ENCODE results near the gene AK3. TPM values are rescaled to one million over a fixed set of nuclear protein-coding genes. Genes with fewer than 3 reads are reported as not detected.

AK3 gene
- polyA plus RNA-seq, 2 donors: 36.0 to 39.0 TPM

DNA sequence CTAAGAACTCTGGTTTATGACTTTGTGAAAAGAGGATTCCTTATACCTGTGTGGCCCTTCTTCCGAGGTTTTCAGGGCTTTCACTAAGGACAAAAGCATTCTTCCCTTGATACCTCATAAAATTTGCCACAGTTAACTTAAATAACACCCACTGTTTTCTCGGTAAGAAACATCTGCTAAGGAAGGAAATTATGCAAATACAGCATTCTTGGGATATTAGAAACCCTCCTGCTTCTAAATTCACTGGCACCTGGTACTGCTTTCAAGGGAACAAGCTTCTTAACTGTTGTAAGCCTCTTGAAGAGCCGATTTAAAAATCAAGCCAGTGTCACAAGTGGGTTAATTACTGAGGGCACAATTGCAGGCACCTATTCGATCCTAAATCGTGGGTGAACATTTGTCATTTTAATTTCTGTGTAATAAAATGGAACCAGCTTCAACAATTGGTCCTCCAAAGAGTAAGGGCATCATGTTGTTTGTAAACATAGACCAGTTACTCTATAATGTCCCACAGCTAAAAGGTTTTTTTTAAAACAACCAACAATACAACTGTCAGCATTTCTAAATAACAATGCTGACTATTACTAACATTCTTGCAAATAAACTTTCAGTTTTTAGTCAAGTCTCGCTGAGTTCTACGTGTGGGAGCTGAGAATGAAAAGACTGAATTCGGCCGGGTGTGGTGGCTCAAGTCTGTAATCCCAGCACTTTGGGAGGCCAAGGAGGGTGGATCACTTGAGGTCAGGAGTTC lies 26.6 kb downstream of the AK3 start:
- H3K4me1 ChIP-seq (ENCODE audit: control insufficient read depth in 2 of 2, insufficient read depth in 2 of 2, low read length in 1 of 2): no peaks in the 10 kb centered on the region
- peaks cover 14 to 22% of the 10 kb centered on the region in 2 donors for H3K36me3 ChIP-seq (ENCODE audit: control insufficient read depth in 2 of 2, insufficient read depth in 2 of 2, low read length in 1 of 2)
- no peak overlapping the region for H3K4me3 ChIP-seq (ENCODE audit: low read depth in 1 of 2, low read length in 2 of 2)
- no peak overlapping the region for H3K27ac ChIP-seq (ENCODE audit: low read depth in 2 of 2, low read length in 1 of 2)
- H3K27me3 ChIP-seq (ENCODE audit: control insufficient read depth in 1 of 2, insufficient read depth in 2 of 2, low read length in 2 of 2): no peaks in the 10 kb centered on the region
- WGBS, 2 donors: 89 to 90% methylated on average over 9 of the region's 9 CpGs
- no peaks in the 10 kb centered on the region for H3K9me3 ChIP-seq (ENCODE audit: control insufficient read depth in 2 of 2, insufficient read depth in 1 of 2, low read depth in 1 of 2, low read length in 1 of 2)

DNA sequence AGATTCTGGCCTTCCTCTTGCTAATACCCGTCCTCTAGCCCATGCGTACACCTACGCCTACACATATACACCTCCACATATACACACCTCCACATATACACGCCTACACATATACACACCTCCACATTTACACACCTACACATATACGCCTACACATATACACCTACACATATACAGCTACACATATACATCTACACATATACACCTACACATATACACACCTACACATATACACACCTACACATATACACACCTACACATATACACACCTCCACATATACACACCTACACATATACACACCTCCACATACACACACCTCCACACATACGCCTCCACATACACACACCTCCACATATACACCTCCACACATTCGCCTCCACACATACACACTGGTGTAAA lies 27.2 kb downstream of the AK3 start:
- H3K4me3 ChIP-seq (ENCODE audit: low read depth in 1 of 2, low read length in 2 of 2): no peak overlapping the region
- peaks cover 14 to 19% of the 10 kb centered on the region in 2 donors for H3K36me3 ChIP-seq (ENCODE audit: control insufficient read depth in 2 of 2, insufficient read depth in 2 of 2, low read length in 1 of 2)
- no peaks in the 10 kb centered on the region for H3K27me3 ChIP-seq (ENCODE audit: control insufficient read depth in 1 of 2, insufficient read depth in 2 of 2, low read length in 2 of 2)
- 57 to 77% methylated on average over 7 of the region's 7 CpGs for WGBS, 2 donors
- no peaks in the 10 kb centered on the region for H3K9me3 ChIP-seq (ENCODE audit: control insufficient read depth in 2 of 2, insufficient read depth in 1 of 2, low read depth in 1 of 2, low read length in 1 of 2)
- no peak overlapping the region for H3K27ac ChIP-seq (ENCODE audit: low read depth in 2 of 2, low read length in 1 of 2)
- H3K4me1 ChIP-seq (ENCODE audit: control insufficient read depth in 2 of 2, insufficient read depth in 2 of 2, low read length in 1 of 2): no peaks in the 10 kb centered on the region

DNA sequence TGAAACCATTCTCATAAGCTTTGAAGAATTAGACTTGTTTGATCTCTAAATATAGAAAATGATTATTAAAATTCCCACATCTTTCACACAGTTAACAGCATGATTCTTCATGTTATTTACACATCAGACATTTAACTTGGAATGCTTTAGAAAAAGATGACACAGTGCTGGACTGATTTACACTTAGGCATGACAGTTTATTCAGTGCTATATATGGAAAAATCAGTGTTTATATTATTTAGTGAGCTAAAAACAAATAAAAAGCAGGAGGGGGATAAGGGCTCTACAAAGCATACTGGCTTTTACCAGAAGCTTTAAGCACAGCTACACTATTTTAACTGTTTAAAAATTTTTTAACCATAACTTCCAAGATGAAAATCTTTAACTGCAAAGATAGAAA lies 31.6 kb downstream of the AK3 start:
- Histone ChIP-seq H3K27ac (ENCODE audit: low read depth in 2 of 2, low read length in 1 of 2) (no peak overlapping the region), H3K4me1 (ENCODE audit: control insufficient read depth in 2 of 2, insufficient read depth in 2 of 2, low read length in 1 of 2) (no peaks in the 10 kb centered on the region), H3K36me3 (ENCODE audit: control insufficient read depth in 2 of 2, insufficient read depth in 2 of 2, low read length in 1 of 2) (no peaks in the 10 kb centered on the region), H3K4me3 (ENCODE audit: low read depth in 1 of 2, low read length in 2 of 2) (no peak overlapping the region), H3K27me3 (ENCODE audit: control insufficient read depth in 1 of 2, insufficient read depth in 2 of 2, low read length in 2 of 2) (no peaks in the 10 kb centered on the region), H3K9me3 (ENCODE audit: control insufficient read depth in 2 of 2, insufficient read depth in 1 of 2, low read depth in 1 of 2, low read length in 1 of 2) (no peaks in the 10 kb centered on the region)

DNA sequence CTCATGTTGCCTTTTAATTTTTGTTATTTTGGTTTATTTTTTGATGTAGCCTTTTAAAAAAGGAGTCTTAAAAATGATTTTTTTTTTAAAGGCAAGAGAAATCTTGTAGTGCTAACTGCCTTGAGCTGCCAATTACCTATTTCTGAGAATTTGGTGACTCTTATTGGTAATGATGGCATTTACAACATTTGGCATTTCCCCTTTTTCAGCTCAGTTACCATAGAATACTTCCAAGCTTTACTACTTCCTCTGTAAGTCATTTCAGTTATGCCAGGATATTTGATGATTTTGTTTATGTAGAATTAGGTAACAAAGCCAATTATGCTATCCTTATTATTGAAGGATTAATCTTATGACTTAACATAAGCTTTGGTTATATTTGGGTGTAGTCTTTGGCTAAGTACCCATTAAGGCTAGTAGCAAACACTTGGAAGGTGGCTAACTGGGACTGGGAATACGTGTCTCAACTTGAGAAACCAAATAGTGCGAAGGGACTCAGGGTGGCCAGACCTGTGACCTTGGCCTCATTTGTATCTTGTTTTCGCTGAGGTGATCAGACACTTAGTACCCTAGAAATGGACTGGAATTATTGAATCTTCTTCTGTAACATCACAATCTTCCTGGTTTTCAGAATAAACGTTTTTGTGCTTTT lies 33.9 kb downstream of the AK3 start:
- no peak overlapping the region for H3K4me3 ChIP-seq (ENCODE audit: low read depth in 1 of 2, low read length in 2 of 2)
- no peaks in the 10 kb centered on the region for H3K36me3 ChIP-seq (ENCODE audit: control insufficient read depth in 2 of 2, insufficient read depth in 2 of 2, low read length in 1 of 2)
- 55 to 61% methylated on average over 4 of the region's 4 CpGs for WGBS, 2 donors
- H3K27me3 ChIP-seq (ENCODE audit: control insufficient read depth in 1 of 2, insufficient read depth in 2 of 2, low read length in 2 of 2): no peaks in the 10 kb centered on the region
- no peak overlapping the region for H3K27ac ChIP-seq (ENCODE audit: low read depth in 2 of 2, low read length in 1 of 2)
- H3K4me1 ChIP-seq (ENCODE audit: control insufficient read depth in 2 of 2, insufficient read depth in 2 of 2, low read length in 1 of 2): no peaks in the 10 kb centered on the region
- H3K9me3 ChIP-seq (ENCODE audit: control insufficient read depth in 2 of 2, insufficient read depth in 1 of 2, low read depth in 1 of 2, low read length in 1 of 2): no peaks in the 10 kb centered on the region

DNA sequence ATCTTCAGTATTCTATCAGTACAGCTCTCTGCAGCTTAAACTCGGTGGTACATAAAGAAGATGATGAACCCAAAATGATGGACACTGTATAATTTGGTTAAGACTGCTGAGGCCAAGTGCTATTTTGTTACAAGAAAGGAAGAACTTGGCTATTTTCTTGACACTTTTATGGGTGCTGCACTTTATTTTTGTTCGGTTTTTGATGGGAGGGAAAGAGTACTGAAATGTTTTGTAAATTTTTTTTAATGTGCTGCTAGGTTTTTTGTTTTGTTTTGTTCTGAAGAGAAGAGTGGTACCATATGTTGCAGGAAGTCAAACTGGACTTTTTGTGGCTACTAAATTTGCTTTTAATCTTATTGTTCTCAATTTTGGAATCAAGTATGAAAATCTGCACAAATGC lies 35.0 kb downstream of the AK3 start:
- H3K36me3 ChIP-seq (ENCODE audit: control insufficient read depth in 2 of 2, insufficient read depth in 2 of 2, low read length in 1 of 2): no peaks in the 10 kb centered on the region
- H3K9me3 ChIP-seq (ENCODE audit: control insufficient read depth in 2 of 2, insufficient read depth in 1 of 2, low read depth in 1 of 2, low read length in 1 of 2): no peaks in the 10 kb centered on the region
- WGBS, 2 donors: 55 to 79% methylated on average over 2 of the region's 2 CpGs

DNA sequence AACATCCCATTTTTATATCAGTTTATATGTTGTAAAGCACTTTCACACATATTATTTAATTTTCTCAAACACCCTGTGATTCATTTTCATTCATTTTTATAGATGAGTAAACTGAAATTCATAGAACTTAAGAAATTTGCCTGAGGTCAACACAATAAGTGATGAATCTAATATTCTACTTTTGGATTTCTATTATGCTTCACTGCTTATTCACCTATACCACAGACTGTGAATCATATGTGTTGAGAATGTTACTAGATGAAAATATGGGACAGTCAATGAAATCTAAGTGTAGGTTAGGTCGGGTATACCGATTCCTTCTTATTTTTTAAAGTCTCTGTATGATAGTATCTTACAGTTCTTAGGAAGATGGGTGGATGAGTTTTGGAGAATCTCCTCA lies 36.9 kb downstream of the AK3 start:
- Histone ChIP-seq H3K4me3 (ENCODE audit: low read depth in 1 of 2, low read length in 2 of 2) (no peak overlapping the region), H3K27me3 (ENCODE audit: control insufficient read depth in 1 of 2, insufficient read depth in 2 of 2, low read length in 2 of 2) (no peaks in the 10 kb centered on the region), H3K27ac (ENCODE audit: low read depth in 2 of 2, low read length in 1 of 2) (no peak overlapping the region), H3K9me3 (ENCODE audit: control insufficient read depth in 2 of 2, insufficient read depth in 1 of 2, low read depth in 1 of 2, low read length in 1 of 2) (no peaks in the 10 kb centered on the region), H3K36me3 (ENCODE audit: control insufficient read depth in 2 of 2, insufficient read depth in 2 of 2, low read length in 1 of 2) (no peaks in the 10 kb centered on the region), H3K4me1 (ENCODE audit: control insufficient read depth in 2 of 2, insufficient read depth in 2 of 2, low read length in 1 of 2) (no peaks in the 10 kb centered on the region)
- WGBS, 2 donors: 85 to 95% methylated on average over 2 of the region's 2 CpGs

More for the DNA sequence above, 35.0 kb downstream of the AK3 start:
- H3K4me3 ChIP-seq (ENCODE audit: low read depth in 1 of 2, low read length in 2 of 2): no peak overlapping the region
- H3K27me3 ChIP-seq (ENCODE audit: control insufficient read depth in 1 of 2, insufficient read depth in 2 of 2, low read length in 2 of 2): no peaks in the 10 kb centered on the region
- H3K4me1 ChIP-seq (ENCODE audit: control insufficient read depth in 2 of 2, insufficient read depth in 2 of 2, low read length in 1 of 2): no peaks in the 10 kb centered on the region
- H3K27ac ChIP-seq (ENCODE audit: low read depth in 2 of 2, low read length in 1 of 2): no peak overlapping the region

DNA sequence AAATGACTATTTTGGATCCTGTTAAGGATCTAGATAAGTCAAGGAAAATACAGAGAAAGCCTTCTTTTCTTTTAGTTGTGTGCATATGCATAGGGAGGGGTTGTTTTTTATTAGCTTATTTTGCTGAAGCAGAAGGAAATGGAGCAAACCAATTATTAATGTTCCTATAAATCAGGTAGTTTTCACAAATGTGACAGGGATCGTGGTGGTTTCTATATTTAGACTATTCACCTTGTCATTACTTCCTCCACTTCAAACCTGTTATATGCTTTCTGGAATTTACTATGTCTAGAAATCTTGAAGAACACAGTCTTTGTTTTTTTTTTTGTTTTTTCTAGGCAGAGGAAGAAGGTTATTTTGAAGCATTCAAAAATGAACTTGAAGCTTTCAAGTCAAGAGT lies 39.5 kb downstream of the AK3 start:
- 50 to 65% methylated on average over 1 of the region's 1 CpG for WGBS, 2 donors
- no peaks in the 10 kb centered on the region for H3K27me3 ChIP-seq (ENCODE audit: control insufficient read depth in 1 of 2, insufficient read depth in 2 of 2, low read length in 2 of 2)
- H3K9me3 ChIP-seq (ENCODE audit: control insufficient read depth in 2 of 2, insufficient read depth in 1 of 2, low read depth in 1 of 2, low read length in 1 of 2): no peaks in the 10 kb centered on the region
- H3K36me3 ChIP-seq (ENCODE audit: control insufficient read depth in 2 of 2, insufficient read depth in 2 of 2, low read length in 1 of 2): no peaks in the 10 kb centered on the region
- H3K4me3 ChIP-seq (ENCODE audit: low read depth in 1 of 2, low read length in 2 of 2): no peak overlapping the region
- H3K27ac ChIP-seq (ENCODE audit: low read depth in 2 of 2, low read length in 1 of 2): no peak overlapping the region
- H3K4me1 ChIP-seq (ENCODE audit: control insufficient read depth in 2 of 2, insufficient read depth in 2 of 2, low read length in 1 of 2): no peaks in the 10 kb centered on the region

DNA sequence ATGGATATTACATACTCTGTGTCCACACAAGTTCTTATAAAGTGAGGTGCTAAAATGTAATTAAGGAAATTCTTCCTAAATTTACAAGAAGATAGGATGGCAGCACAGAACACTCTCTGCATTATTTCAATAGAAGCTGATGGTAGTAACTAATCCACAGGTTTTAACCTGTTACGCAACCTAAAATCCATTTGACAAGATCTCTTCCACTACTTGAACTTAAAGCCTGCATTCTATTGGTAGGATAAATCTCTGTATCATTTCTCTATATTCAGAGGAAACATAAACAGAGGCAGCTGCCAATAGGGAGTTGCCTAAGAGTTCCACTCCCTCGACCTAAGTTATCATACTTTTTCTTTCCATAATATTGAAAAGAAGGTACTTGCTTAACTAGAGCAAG lies 40.1 kb downstream of the AK3 start:
- 70 to 71% methylated on average over 2 of the region's 2 CpGs for WGBS, 2 donors
- Histone ChIP-seq H3K4me3 (ENCODE audit: low read depth in 1 of 2, low read length in 2 of 2) (no peak overlapping the region), H3K36me3 (ENCODE audit: control insufficient read depth in 2 of 2, insufficient read depth in 2 of 2, low read length in 1 of 2) (no peaks in the 10 kb centered on the region), H3K27ac (ENCODE audit: low read depth in 2 of 2, low read length in 1 of 2) (no peak overlapping the region), H3K27me3 (ENCODE audit: control insufficient read depth in 1 of 2, insufficient read depth in 2 of 2, low read length in 2 of 2) (no peaks in the 10 kb centered on the region), H3K9me3 (ENCODE audit: control insufficient read depth in 2 of 2, insufficient read depth in 1 of 2, low read depth in 1 of 2, low read length in 1 of 2) (no peaks in the 10 kb centered on the region), H3K4me1 (ENCODE audit: control insufficient read depth in 2 of 2, insufficient read depth in 2 of 2, low read length in 1 of 2) (no peaks in the 10 kb centered on the region)

DNA sequence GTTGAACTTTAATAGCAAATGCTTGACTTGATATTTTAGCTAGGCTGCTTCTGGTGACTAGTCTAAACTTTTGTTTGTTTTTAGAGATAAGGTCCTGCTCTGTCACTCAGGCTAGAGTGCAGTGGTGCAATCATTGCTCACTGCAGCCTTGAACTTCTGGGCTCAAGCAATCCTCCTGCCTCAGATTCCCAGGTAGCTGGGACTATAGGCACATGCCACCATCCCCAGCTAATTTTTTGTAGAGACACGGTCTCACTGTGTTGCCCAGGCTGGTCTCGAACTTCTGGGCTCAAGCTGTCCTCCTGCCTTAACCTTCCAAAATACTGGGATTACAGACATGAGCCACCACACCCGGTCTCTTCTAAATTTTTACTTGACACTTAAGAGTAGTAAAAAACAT lies 40.9 kb downstream of the AK3 start:
- Histone ChIP-seq H3K4me1 (ENCODE audit: control insufficient read depth in 2 of 2, insufficient read depth in 2 of 2, low read length in 1 of 2) (no peaks in the 10 kb centered on the region), H3K9me3 (ENCODE audit: control insufficient read depth in 2 of 2, insufficient read depth in 1 of 2, low read depth in 1 of 2, low read length in 1 of 2) (no peaks in the 10 kb centered on the region), H3K27ac (ENCODE audit: low read depth in 2 of 2, low read length in 1 of 2) (no peak overlapping the region), H3K27me3 (ENCODE audit: control insufficient read depth in 1 of 2, insufficient read depth in 2 of 2, low read length in 2 of 2) (no peaks in the 10 kb centered on the region), H3K36me3 (ENCODE audit: control insufficient read depth in 2 of 2, insufficient read depth in 2 of 2, low read length in 1 of 2) (peaks cover 0 to 4% of the 10 kb centered on the region in 2 donors), H3K4me3 (ENCODE audit: low read depth in 1 of 2, low read length in 2 of 2) (no peak overlapping the region)
- 69 to 73% methylated on average over 3 of the region's 3 CpGs for WGBS, 2 donors

DNA sequence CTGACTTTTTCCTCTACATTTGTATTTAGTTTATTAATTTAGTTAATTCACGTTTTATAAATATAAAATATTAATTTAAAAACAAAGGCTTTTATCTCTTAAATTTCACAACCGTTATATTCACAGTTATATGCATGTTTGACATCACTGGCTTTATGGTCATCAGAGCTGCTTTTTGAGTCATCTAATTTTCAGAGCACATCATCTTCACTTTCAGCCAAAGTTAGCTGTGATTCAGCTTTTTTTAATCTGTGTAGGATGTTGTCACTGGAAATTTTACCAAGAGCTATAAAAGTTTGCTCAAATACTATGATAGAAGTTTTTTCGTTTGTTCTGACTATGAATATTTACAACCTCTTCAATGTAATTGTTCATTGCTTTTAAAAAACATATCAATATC lies 49.2 kb downstream of the AK3 start:
- WGBS, 2 donors: 69 to 78% methylated on average over 3 of the region's 3 CpGs
- Histone ChIP-seq H3K36me3 (ENCODE audit: control insufficient read depth in 2 of 2, insufficient read depth in 2 of 2, low read length in 1 of 2) (peaks cover 0 to 4% of the 10 kb centered on the region in 2 donors), H3K27ac (ENCODE audit: low read depth in 2 of 2, low read length in 1 of 2) (no peak overlapping the region), H3K4me3 (ENCODE audit: low read depth in 1 of 2, low read length in 2 of 2) (no peak overlapping the region), H3K4me1 (ENCODE audit: control insufficient read depth in 2 of 2, insufficient read depth in 2 of 2, low read length in 1 of 2) (peaks cover 0 to 3% of the 10 kb centered on the region in 2 donors), H3K27me3 (ENCODE audit: control insufficient read depth in 1 of 2, insufficient read depth in 2 of 2, low read length in 2 of 2) (no peaks in the 10 kb centered on the region), H3K9me3 (ENCODE audit: control insufficient read depth in 2 of 2, insufficient read depth in 1 of 2, low read depth in 1 of 2, low read length in 1 of 2) (no peaks in the 10 kb centered on the region)
